Aorta (tissue), 5 donors: Measurements from ENCODE around the gene FOXN1. TPM values are rescaled to one million over a fixed set of nuclear protein-coding genes. Genes with fewer than 3 reads are reported as not detected.
"Not testable (repeated sequence)": the region's sequence is repeated elsewhere in the genome, so short reads cannot be mapped to it uniquely, and the experiment has no call there.

Source experiments
- ATAC-seq: fragments of 200-7000 bp; cut with Tn5 transposase; one replicate; pipeline ENCODE4 v1.9.1; 2022; ENCODE audit warnings: moderate library complexity; ENCODE audit not compliant: low FRiP score
- DNase-seq, 2 donors: peaks; one replicate each; pipeline ENCODE4 v3.0.0-alpha.2; 2020
- H3K27ac ChIP-seq, 2 donors: one replicate each; pipeline ENCODE4 v1.5.1; 2013; ENCODE audit warnings: low read length in 2 of 2, mild to moderate bottlenecking in 2 of 2, moderate library complexity in 2 of 2, control low read depth in 1 of 2, inconsistent platforms in 1 of 2, low read depth in 1 of 2
- H3K27me3 ChIP-seq, 2 donors: one replicate each; pipeline ENCODE4 v1.6.1; 2013; ENCODE audit warnings: control low read depth in 1 of 2, low read length in 1 of 2, mild to moderate bottlenecking in 1 of 2, moderate library complexity in 1 of 2; ENCODE audit not compliant: insufficient read depth in 2 of 2, control insufficient read depth in 1 of 2
- H3K36me3 ChIP-seq, 2 donors: one replicate each; pipeline ENCODE4 v1.6.1; 2013; ENCODE audit warnings: control low read depth in 1 of 2, low read length in 1 of 2, mild to moderate bottlenecking in 1 of 2; ENCODE audit not compliant: insufficient read depth in 2 of 2, control insufficient read depth in 1 of 2
- H3K4me1 ChIP-seq, 2 donors: one replicate each; pipeline ENCODE4 v1.6.1; 2013; ENCODE audit warnings: low read length in 2 of 2, control low read depth in 1 of 2, mild to moderate bottlenecking in 1 of 2, moderate library complexity in 1 of 2; ENCODE audit not compliant: insufficient read depth in 2 of 2, control insufficient read depth in 1 of 2
- H3K4me3 ChIP-seq, 2 donors: one replicate each; pipeline ENCODE4 v1.5.1; 2013; ENCODE audit warnings: low read length in 2 of 2, control low read depth in 1 of 2, mild to moderate bottlenecking in 1 of 2
- H3K9me3 ChIP-seq: one replicate; pipeline ENCODE4 v1.6.1; 2013; ENCODE audit warnings: mild to moderate bottlenecking, low read length; ENCODE audit not compliant: control insufficient read depth
- WGBS, 2 donors: extraction: QIAGEN DNeasy Blood & Tissue Kit; methylation state at CpG; one replicate each; pipeline ENCODE4 v1.1.7; 2013; 5-methylcytosine and 5-hydroxymethylcytosine counted together
- intact Hi-C, 2 donors: fragments of 100-400 bp; cut with DNase I; formaldehyde crosslinking; loops; one replicate each; pipeline versions ENCODE4 v1.14.2 to v1.15.0; 2022
- polyA plus RNA-seq, 2 donors: library from polyadenylated mRNA; stranded (reverse); fragments of 200-250 nt; gene quantifications; one replicate each; pipeline ENCODE4 v1.2.3, GENCODE V29; 2013
- total RNA-seq, 2 donors: library from RNA; stranded (reverse); fragmentation: NEBNext Ultra II Directional; extraction: Animal tissue kit (Norgen Biotek cat#: 25700); gene quantifications; one replicate each; pipeline ENCODE4 v1.2.1, GENCODE V29; 2021
- donor health status: healthy with polysubstance abuse.
- donor health status: Bipolar disorder and iron deficiency.
- donor health status: DM: no; HTN: no; CAD: no.
- donor health status: DM: no; HTN: no; CAD: no.
- donor health status: DM: yes; HTN: yes; CAD: no.

Gene FOXN1
- total and polyA plus RNA-seq, 4 donors = not detected

GRCh38 chr17:28514561-28515002 is 8.4 kb downstream of the FOXN1 start:
- Histone ChIP-seq H3K27ac (no peak overlapping the region), H3K4me1 (no peaks in the 10 kb centered on the region), H3K4me3 (no peak overlapping the region), H3K27me3 (no peaks in the 10 kb centered on the region), H3K36me3 (no peaks in the 10 kb centered on the region), H3K9me3 (no peaks in the 10 kb centered on the region)
- ATAC-seq = no peak
- intact Hi-C loops = no loop called here
- no peak for DNase-seq
- 56 to 57% methylated on average over 16 of the region's 16 CpGs for whole genome bisulfite sequencing, 2 donors

GRCh38 chr17:28515518-28515917 is 9.4 kb downstream of the FOXN1 start:
- intact Hi-C loops = no loop called here
- H3K4me1 ChIP-seq = no peaks in the 10 kb centered on the region
- H3K36me3 ChIP-seq = no peaks in the 10 kb centered on the region
- no peak for ATAC-seq
- WGBS, 2 donors = 89 to 98% methylated on average over 1 of the region's 1 CpG
- no peak for DNase-seq
- no peaks in the 10 kb centered on the region for H3K9me3 ChIP-seq
- no peak overlapping the region for H3K4me3 ChIP-seq
- no peaks in the 10 kb centered on the region for H3K27me3 ChIP-seq
- no peak overlapping the region for H3K27ac ChIP-seq

- Histone ChIP-seq H3K36me3 (no peaks in the 10 kb centered on the region), H3K27ac (no peak overlapping the region), H3K9me3 (no peaks in the 10 kb centered on the region), H3K27me3 (no peaks in the 10 kb centered on the region), H3K4me3 (no peak overlapping the region), H3K4me1 (no peaks in the 10 kb centered on the region)
- intact Hi-C loops = no loop called here
- no peak for DNase-seq
- ATAC-seq = no peak
- WGBS, 2 donors = 68 to 76% methylated on average over 6 of the region's 6 CpGs
Observed at GRCh38 chr17:28518132-28518531, 12.0 kb downstream of the FOXN1 start.

GRCh38 chr17:28518578-28518977 is 12.4 kb downstream of the FOXN1 start:
- Histone ChIP-seq H3K9me3 (no peaks in the 10 kb centered on the region), H3K27me3 (no peaks in the 10 kb centered on the region), H3K4me1 (no peaks in the 10 kb centered on the region), H3K36me3 (no peaks in the 10 kb centered on the region), H3K27ac (no peak overlapping the region), H3K4me3 (no peak overlapping the region)
- DNase-seq (no peak), ATAC-seq (no peak)
- intact Hi-C loops = no loop called here
- WGBS, 2 donors = 83% methylated on average over 7 of the region's 7 CpGs

- H3K4me1 ChIP-seq = no peaks in the 10 kb centered on the region
- no peaks in the 10 kb centered on the region for H3K27me3 ChIP-seq
- H3K27ac ChIP-seq = no peak overlapping the region
- WGBS, 2 donors = 74 to 83% methylated on average over 5 of the region's 5 CpGs
- no peaks in the 10 kb centered on the region for H3K9me3 ChIP-seq
- no peaks in the 10 kb centered on the region for H3K36me3 ChIP-seq
- H3K4me3 ChIP-seq = no peak overlapping the region
- ATAC-seq (no peak), DNase-seq (no peak)
- intact Hi-C loops = no loop called here
Observed at GRCh38 chr17:28519236-28519635, 13.1 kb downstream of the FOXN1 start.

- DNase-seq (no peak), ATAC-seq (no peak)
- WGBS, 2 donors = 75 to 90% methylated on average over 6 of the region's 6 CpGs
- Histone ChIP-seq H3K9me3 (no peaks in the 10 kb centered on the region), H3K27me3 (no peaks in the 10 kb centered on the region), H3K27ac (no peak overlapping the region), H3K4me3 (no peak overlapping the region), H3K36me3 (no peaks in the 10 kb centered on the region), H3K4me1 (peaks cover 0 to 1% of the 10 kb centered on the region in 2 donors)
- intact Hi-C loops = no loop called here
Observed at GRCh38 chr17:28520687-28521086, 14.5 kb downstream of the FOXN1 start.

GRCh38 chr17:28521311-28522085 is 15.3 kb downstream of the FOXN1 start:
- Histone ChIP-seq H3K36me3 (no peaks in the 10 kb centered on the region), H3K27ac (no peak overlapping the region), H3K4me3 (no peak overlapping the region), H3K4me1 (peaks cover 0 to 1% of the 10 kb centered on the region in 2 donors), H3K27me3 (no peaks in the 10 kb centered on the region), H3K9me3 (no peaks in the 10 kb centered on the region)
- ATAC-seq (peak; percentile 33), DNase-seq (no peak)
- intact Hi-C loops = no loop called here
- 72 to 82% methylated on average over 20 to 21 of the region's 21 CpGs for WGBS, 2 donors

GRCh38 chr17:28522281-28522680 is 16.1 kb downstream of the FOXN1 start:
- H3K9me3 ChIP-seq, H3K4me3 ChIP-seq, H3K36me3 ChIP-seq, DNase-seq, H3K4me1 ChIP-seq, intact Hi-C loops, H3K27ac ChIP-seq, H3K27me3 ChIP-seq, ATAC-seq: not testable (repeated sequence)
- 31 to 35% methylated on average over 4 of the region's 4 CpGs for WGBS, 2 donors

GRCh38 chr17:28523186-28523585 is 17.0 kb downstream of the FOXN1 start:
- ATAC-seq (no peak), DNase-seq (no peak)
- no peaks in the 10 kb centered on the region for H3K9me3 ChIP-seq
- no peak overlapping the region for H3K27ac ChIP-seq
- intact Hi-C loops = no loop called here
- H3K27me3 ChIP-seq = no peaks in the 10 kb centered on the region
- H3K36me3 ChIP-seq = no peaks in the 10 kb centered on the region
- H3K4me1 ChIP-seq = peaks cover 0 to 1% of the 10 kb centered on the region in 2 donors
- 89 to 97% methylated on average over 5 to 6 of the region's 6 CpGs for WGBS, 2 donors
- no peak overlapping the region for H3K4me3 ChIP-seq
